Activated CD8-positive, alpha-beta T cell treated with anti-CD3 and anti-CD28 coated beads for 36 hours (primary cell): ENCODE measurements around the gene DMAC2L. TPM values are rescaled to one million over a fixed set of nuclear protein-coding genes. Genes with fewer than 3 reads are reported as not detected.
"Not testable (repeated sequence)": the region's sequence is repeated elsewhere in the genome, so short reads cannot be mapped to it uniquely, and the experiment has no call there.

Experiments used
- ATAC-seq: fragments of 200-7000 bp; cut with Tn5 transposase; one replicate; pipeline ENCODE4 v1.10.0; 2021; ENCODE audit warnings: mild to moderate bottlenecking, moderate library complexity
- CTCF ChIA-PET: fragments of 350-600 bp; sonication (Branson Sonifier 250); formaldehyde crosslinking; loops from one replicate; lab custom pipeline; 2021; ENCODE audit warnings: antibody characterized with exemption; lab: Charles Lee
- POLR2A ChIA-PET: fragments of 350-600 bp; sonication (Branson Sonifier 250); formaldehyde crosslinking; loops from one replicate; lab custom pipeline; 2021; ENCODE audit warnings: antibody characterized with exemption; lab: Charles Lee
- DNase-seq: peaks from one replicate; pipeline ENCODE4 v3.0.0-alpha.2; 2020
- H3K27ac Mint-ChIP-seq: one replicate; pipeline ENCODE4 v1.8.0; 2021; ENCODE audit warnings: mild to moderate bottlenecking, mixed read lengths
- H3K27me3 Mint-ChIP-seq: one replicate; pipeline ENCODE4 v1.8.0; 2021; ENCODE audit warnings: mixed read lengths
- H3K36me3 Mint-ChIP-seq: one replicate; pipeline ENCODE4 v1.8.0; 2021; ENCODE audit warnings: low read depth, mixed read lengths
- H3K4me1 Mint-ChIP-seq: one replicate; pipeline ENCODE4 v1.8.0; 2021; ENCODE audit warnings: low read depth, mixed read lengths
- H3K4me3 Mint-ChIP-seq: one replicate; pipeline ENCODE4 v1.8.0; 2021; ENCODE audit warnings: mild to moderate bottlenecking, moderate library complexity, mixed read lengths
- H3K9me3 Mint-ChIP-seq: one replicate; pipeline ENCODE4 v1.8.0; 2021; ENCODE audit warnings: mixed read lengths
- intact Hi-C: fragments of 100-400 bp; cut with micrococcal nuclease; formaldehyde crosslinking; loops from one replicate; pipeline ENCODE4 v1.10.0; 2022
- total RNA-seq, 2 experiments: library from RNA; stranded (reverse); gene quantifications; one replicate each; pipeline ENCODE4 v1.2.3, GENCODE V29; 2021
- TF ChIP-seq, protein P1 (sequence below): fragments of 200-600 bp; IDR thresholded peaks from one replicate; pipeline ENCODE4 v1.8.0; 2022; ENCODE audit warnings: antibody characterized with exemption, mild to moderate bottlenecking

Gene DMAC2L
- total RNA-seq, 2 experiments from 2014 or later = 15.5 to 17.6 TPM

DNA sequence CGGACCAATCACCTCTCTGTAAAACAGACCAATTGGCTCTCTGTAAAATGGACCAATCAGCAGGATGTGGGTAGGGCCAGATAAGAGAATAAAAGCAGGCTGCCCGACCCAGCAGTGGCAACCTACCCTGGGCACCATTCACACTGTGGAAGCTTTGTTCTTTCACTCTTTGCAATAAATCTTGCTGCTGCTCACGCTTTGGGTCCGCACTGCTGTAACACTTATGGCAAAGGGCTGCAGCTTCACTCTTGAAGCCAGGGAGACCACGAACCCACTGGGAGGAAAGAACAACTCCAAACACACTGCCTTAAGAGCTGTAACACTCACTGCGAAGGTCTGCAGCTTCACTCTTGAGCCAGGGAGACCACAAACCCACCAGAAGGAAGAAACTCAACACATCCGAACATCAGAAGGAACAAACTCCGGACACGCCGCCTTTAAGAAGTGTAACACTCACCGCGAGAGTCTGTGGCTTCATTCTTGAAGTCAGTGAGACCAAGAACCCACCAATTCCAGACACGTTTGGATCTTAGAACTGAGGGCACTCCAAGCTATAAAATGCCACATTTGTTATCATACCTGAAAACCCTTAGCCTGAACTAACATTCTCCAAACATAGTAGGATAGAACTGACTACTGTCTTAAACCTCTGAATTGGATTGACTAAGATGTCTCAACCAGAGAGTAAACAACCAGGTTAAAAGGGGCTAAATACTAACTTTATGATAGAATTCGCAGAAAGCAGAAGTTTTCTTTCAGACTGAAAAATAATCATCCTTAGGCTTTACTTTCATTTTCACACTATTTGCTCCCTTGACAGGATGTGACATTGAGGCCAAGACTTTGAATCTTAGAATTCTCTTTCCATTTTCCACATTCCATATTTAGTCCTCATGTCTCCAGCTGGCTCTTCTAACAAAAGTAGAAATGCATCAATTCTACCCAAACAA lies 50.9 kb downstream of the DMAC2L start:
- H3K4me1 Mint-ChIP-seq = peaks cover 29% of the 10 kb centered on the region
- intact Hi-C loops = no loop called here
- peak overlapping the region; percentile 89 for H3K27ac Mint-ChIP-seq
- DNase-seq (peak; percentile 64), ATAC-seq (peak; percentile 32)
- TF ChIP-seq, protein P1, sequence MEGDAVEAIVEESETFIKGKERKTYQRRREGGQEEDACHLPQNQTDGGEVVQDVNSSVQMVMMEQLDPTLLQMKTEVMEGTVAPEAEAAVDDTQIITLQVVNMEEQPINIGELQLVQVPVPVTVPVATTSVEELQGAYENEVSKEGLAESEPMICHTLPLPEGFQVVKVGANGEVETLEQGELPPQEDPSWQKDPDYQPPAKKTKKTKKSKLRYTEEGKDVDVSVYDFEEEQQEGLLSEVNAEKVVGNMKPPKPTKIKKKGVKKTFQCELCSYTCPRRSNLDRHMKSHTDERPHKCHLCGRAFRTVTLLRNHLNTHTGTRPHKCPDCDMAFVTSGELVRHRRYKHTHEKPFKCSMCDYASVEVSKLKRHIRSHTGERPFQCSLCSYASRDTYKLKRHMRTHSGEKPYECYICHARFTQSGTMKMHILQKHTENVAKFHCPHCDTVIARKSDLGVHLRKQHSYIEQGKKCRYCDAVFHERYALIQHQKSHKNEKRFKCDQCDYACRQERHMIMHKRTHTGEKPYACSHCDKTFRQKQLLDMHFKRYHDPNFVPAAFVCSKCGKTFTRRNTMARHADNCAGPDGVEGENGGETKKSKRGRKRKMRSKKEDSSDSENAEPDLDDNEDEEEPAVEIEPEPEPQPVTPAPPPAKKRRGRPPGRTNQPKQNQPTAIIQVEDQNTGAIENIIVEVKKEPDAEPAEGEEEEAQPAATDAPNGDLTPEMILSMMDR = no peak
- peaks cover 4% of the 10 kb centered on the region for H3K9me3 Mint-ChIP-seq
- H3K27me3 Mint-ChIP-seq = no peaks in the 10 kb centered on the region
- POLR2A ChIA-PET = interaction anchor here (0.6 to 1.8 kb wide), 10 partner anchors 11 to 429 kb away, joined by 3 to 7 read pairs (median 4); partner anchors contain the start of gene CDKL1
- CTCF ChIA-PET = interaction anchor here (0.6 to 3.0 kb wide), 6 partner anchors 15 to 407 kb away, joined by 3 to 14 read pairs (median 3); no protein-coding TSS in a partner anchor
- peaks cover 9% of the 10 kb centered on the region for H3K36me3 Mint-ChIP-seq
- peak overlapping the region; percentile 79 for H3K4me3 Mint-ChIP-seq

DNA sequence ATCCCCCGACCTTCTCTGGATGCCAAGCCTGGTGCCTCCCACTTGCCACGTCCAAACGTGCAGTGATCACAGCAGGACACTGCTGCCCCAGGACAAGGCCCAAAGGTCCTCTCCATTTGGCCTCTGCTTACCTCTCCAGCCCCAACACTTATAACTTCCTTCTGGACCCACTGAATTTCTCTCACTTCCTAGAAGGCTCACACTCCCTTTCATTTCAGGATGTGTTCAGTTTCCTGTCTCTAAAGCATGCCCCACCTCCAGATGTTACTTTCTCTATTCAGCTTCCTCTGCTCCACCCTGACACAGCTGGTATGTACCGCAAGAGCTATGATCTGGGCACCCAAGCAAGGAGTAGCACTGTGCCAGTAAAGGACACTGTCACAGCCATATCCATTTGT lies 51.6 kb downstream of the DMAC2L start:
- peak; percentile 92 for ATAC-seq
- H3K36me3 Mint-ChIP-seq = peaks cover 6% of the 10 kb centered on the region
- TF ChIP-seq, protein P1 = no peak
- POLR2A ChIA-PET = interaction anchor here (0.6 to 1.8 kb wide), 7 partner anchors 10 to 428 kb away, joined by 3 to 7 read pairs (median 4); partner anchors contain the start of gene CDKL1
- H3K27me3 Mint-ChIP-seq = no peaks in the 10 kb centered on the region
- H3K27ac Mint-ChIP-seq = peak overlapping the region; percentile 89
- peaks cover 4% of the 10 kb centered on the region for H3K9me3 Mint-ChIP-seq
- CTCF ChIA-PET = interaction anchor here (1.0 to 3.0 kb wide), 2 partner anchors 19 to 43 kb away, joined by 6 to 14 read pairs; no protein-coding TSS in a partner anchor
- H3K4me1 Mint-ChIP-seq = peaks cover 29% of the 10 kb centered on the region
- DNase-seq = peak; percentile 65
- intact Hi-C loops = no loop called here
- H3K4me3 Mint-ChIP-seq = peak overlapping the region; percentile 79

DNA sequence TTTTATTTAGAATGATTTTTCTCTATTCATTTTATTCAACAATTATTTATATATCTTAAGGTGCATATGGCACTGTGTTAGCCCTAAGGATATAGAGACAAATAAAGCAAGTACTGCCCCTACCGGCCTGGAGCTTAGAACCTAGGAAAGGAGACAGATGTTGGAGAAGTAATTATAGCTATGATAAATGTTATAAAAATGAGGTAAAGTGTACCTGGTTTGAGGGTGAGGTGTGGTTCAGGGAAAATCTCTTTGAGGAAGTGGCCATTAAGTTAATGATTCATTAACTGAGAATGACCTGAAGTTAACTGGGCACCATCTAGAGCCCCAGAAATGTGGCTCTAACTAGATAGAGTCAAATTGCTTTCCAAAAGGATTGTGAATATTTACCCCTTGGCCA lies 52.7 kb downstream of the DMAC2L start:
- peaks cover 29% of the 10 kb centered on the region for H3K4me1 Mint-ChIP-seq
- intact Hi-C loops = no loop called here
- no peak for ATAC-seq
- no peak overlapping the region for H3K4me3 Mint-ChIP-seq
- TF ChIP-seq, protein P1 = no peak
- ChIA-PET POLR2A (interaction anchor here (0.8 to 1.5 kb wide), 2 partner anchors 9 to 107 kb away, joined by 3 to 4 read pairs; no protein-coding TSS in a partner anchor), CTCF (interaction anchor here (0.5 to 3.0 kb wide), 8 partner anchors 9 to 74 kb away, joined by 3 to 14 read pairs (median 3); no protein-coding TSS in a partner anchor)
- no peak for DNase-seq
- H3K36me3 Mint-ChIP-seq = peaks cover 6% of the 10 kb centered on the region
- peaks cover 4% of the 10 kb centered on the region for H3K9me3 Mint-ChIP-seq
- H3K27ac Mint-ChIP-seq = no peak overlapping the region
- H3K27me3 Mint-ChIP-seq = no peaks in the 10 kb centered on the region

DNA sequence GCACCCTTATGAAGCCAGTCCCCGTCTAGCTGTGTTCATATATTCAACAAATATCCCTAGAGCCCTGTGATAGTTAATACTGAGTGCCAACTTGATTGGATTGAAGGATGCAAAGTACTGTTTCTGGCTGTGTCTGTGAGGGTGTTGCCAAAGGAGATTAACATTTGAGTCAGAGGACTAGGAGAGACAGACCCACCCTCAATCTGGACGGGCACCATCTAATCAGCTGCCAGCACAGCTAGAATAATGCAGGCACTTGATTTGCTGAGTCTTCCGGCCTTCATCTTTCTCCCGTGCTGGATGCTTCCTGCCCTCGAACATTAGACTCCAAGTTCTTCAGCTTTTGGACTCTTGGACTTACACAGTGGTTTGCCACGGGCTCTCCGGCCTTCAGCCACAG lies 53.4 kb downstream of the DMAC2L start:
- DNase-seq, H3K36me3 Mint-ChIP-seq, intact Hi-C loops, H3K9me3 Mint-ChIP-seq, H3K4me3 Mint-ChIP-seq, H3K27ac Mint-ChIP-seq, ATAC-seq, H3K27me3 Mint-ChIP-seq: not testable (repeated sequence)
- ChIA-PET CTCF (interaction anchor here (1.0 to 1.5 kb wide), 5 partner anchors 10 to 73 kb away, joined by 3 to 4 read pairs (median 3); no protein-coding TSS in a partner anchor), POLR2A (interaction anchor here (0.8 kb wide), 1 partner anchor 106 kb away, joined by 3 read pairs; no protein-coding TSS in a partner anchor)
- H3K4me1 Mint-ChIP-seq = peaks cover 29% of the 10 kb centered on the region

DNA sequence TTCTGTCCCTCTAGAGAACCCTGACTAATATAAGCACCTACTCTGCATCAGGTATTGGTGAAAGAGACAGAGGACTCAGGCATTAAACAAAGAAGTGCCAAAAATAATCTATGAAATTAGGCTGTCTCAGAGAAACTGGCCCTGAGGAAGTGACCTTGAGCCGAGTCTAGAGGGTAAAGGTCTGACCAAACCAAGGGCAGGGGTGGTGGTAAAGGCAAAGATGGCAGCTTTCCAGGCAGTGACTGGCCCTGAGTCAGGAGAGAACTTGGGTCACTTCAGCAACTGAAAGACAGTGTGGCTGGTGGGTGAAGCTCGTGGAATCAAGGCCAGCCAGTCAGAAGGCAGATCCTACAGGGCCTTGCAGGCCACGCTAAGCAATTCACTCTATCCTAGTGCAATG lies 54.0 kb downstream of the DMAC2L start:
- TF ChIP-seq, protein P1 = no peak
- H3K36me3 Mint-ChIP-seq = peaks cover 6% of the 10 kb centered on the region
- DNase-seq = no peak
- intact Hi-C loops = no loop called here
- ChIA-PET POLR2A (no interaction called here), CTCF (no interaction called here)
- ATAC-seq = no peak
- no peaks in the 10 kb centered on the region for H3K27me3 Mint-ChIP-seq
- H3K9me3 Mint-ChIP-seq = peaks cover 4% of the 10 kb centered on the region
- H3K27ac Mint-ChIP-seq = peak overlapping the region; percentile 23
- H3K4me1 Mint-ChIP-seq = peaks cover 29% of the 10 kb centered on the region
- no peak overlapping the region for H3K4me3 Mint-ChIP-seq
